HepG2 (cell line): Measurements from ENCODE around the gene PLBD2. TPM values are rescaled to one million over a fixed set of nuclear protein-coding genes. Genes with fewer than 3 reads are reported as not detected.
A peak's percentile ranks its signal among the peaks of the same experiment; 100 is the strongest.

Source experiments
- ATF7-NPFF ChIP-seq: sonication (generic); formaldehyde crosslinking; IDR thresholded peaks from 2 replicates; pipeline ENCODE4 v1.8.1; 2023; ENCODE audit warnings: mild to moderate bottlenecking, low read depth, missing genetic modification reagents, moderate library complexity
- BRD4 ChIP-seq: sonication (generic); formaldehyde crosslinking; IDR thresholded peaks from 2 replicates; pipeline ENCODE4 v1.4.0; 2020; ENCODE audit warnings: missing genetic modification reagents
- CBFB ChIP-seq: sonication (generic); formaldehyde crosslinking; IDR thresholded peaks from 2 replicates; pipeline ENCODE4 v1.4.0; 2020; ENCODE audit warnings: missing genetic modification reagents
- CEBPG ChIP-seq: IDR thresholded peaks from 2 replicates; pipeline ENCODE4 v1.6.1; 2016
- DRAP1 ChIP-seq: IDR thresholded peaks from 2 replicates; pipeline ENCODE4 v1.6.1; 2016; ENCODE audit warnings: missing genetic modification reagents, missing compliant biosample characterization
- ELF1 ChIP-seq: sonication (generic); formaldehyde crosslinking; IDR thresholded peaks from 2 replicates; pipeline ENCODE4 v1.4.0; 2020; ENCODE audit warnings: missing genetic modification reagents
- ETV6 ChIP-seq: sonication (generic); formaldehyde crosslinking; conservative IDR thresholded peaks from 2 replicates; pipeline ENCODE4 v1.4.0; 2020; ENCODE audit warnings: missing genetic modification reagents
- FOXA1 ChIP-seq, 2 experiments: fragments of 450-650 bp in 1 of 2; sonication (generic) in 1 of 2; formaldehyde crosslinking in 1 of 2; IDR thresholded peaks; 2 replicates each; pipeline versions ENCODE4 v1.4.0 to v1.6.1; 2016 to 2020; ENCODE audit warnings: missing genetic modification reagents in 1 of 2
- FOXA3 ChIP-seq: IDR thresholded peaks from 2 replicates; pipeline ENCODE4 v1.6.1; 2016; ENCODE audit warnings: missing genetic modification reagents, missing compliant biosample characterization
- GATAD1 ChIP-seq: IDR thresholded peaks from 2 replicates; pipeline ENCODE4 v1.6.1; 2016; ENCODE audit warnings: missing genetic modification reagents, missing compliant biosample characterization
- GTF2F1 ChIP-seq: fragments of 150-350 bp; IDR thresholded peaks from 2 replicates; pipeline ENCODE4 v1.6.1; 2014; ENCODE audit warnings: low read length
- IRX3 ChIP-seq: sonication (generic); formaldehyde crosslinking; IDR thresholded peaks from 2 replicates; pipeline ENCODE4 v1.8.1; 2023; ENCODE audit warnings: mild to moderate bottlenecking, low read depth, missing genetic modification reagents, borderline replicate concordance
- KDM2A ChIP-seq: sonication (generic); formaldehyde crosslinking; IDR thresholded peaks from 2 replicates; pipeline ENCODE4 v1.4.0; 2020; ENCODE audit warnings: low read depth, missing genetic modification reagents, borderline replicate concordance
- MEIS1 ChIP-seq: sonication (generic); formaldehyde crosslinking; IDR thresholded peaks from 2 replicates; pipeline ENCODE4 v1.9.0; 2021; ENCODE audit warnings: mild to moderate bottlenecking, missing genetic modification reagents, moderate library complexity, borderline replicate concordance
- MTA3 ChIP-seq: sonication (generic); formaldehyde crosslinking; IDR thresholded peaks from 2 replicates; pipeline ENCODE4 v1.4.0; 2020; ENCODE audit warnings: missing genetic modification reagents
- NFIC ChIP-seq: IDR thresholded peaks from 2 replicates; pipeline ENCODE4 v1.6.1; 2012; ENCODE audit warnings: mild to moderate bottlenecking, low read length, inconsistent platforms
- PCBP1 ChIP-seq: fragments of 200-400 bp; formaldehyde crosslinking; IDR thresholded peaks from 2 replicates; pipeline ENCODE4 v1.6.1; 2017; ENCODE audit warnings: mild to moderate bottlenecking, low read depth, low read length, borderline replicate concordance
- POLR2A ChIP-seq, 2 experiments: IDR thresholded peaks; 2 replicates each; pipeline ENCODE4 v1.6.1; 2011; ENCODE audit warnings: low read depth in 2 of 2, low read length in 2 of 2, mild to moderate bottlenecking in 1 of 2, moderate library complexity in 1 of 2; ENCODE audit not compliant: insufficient read depth in 1 of 2
- POLR2AphosphoS5 ChIP-seq: IDR thresholded peaks from 2 replicates; pipeline ENCODE4 v1.6.1; 2012; ENCODE audit warnings: low read depth, low read length
- SMAD3 ChIP-seq: sonication (generic); formaldehyde crosslinking; IDR thresholded peaks from 2 replicates; pipeline ENCODE4 v1.4.0; 2020; ENCODE audit warnings: missing genetic modification reagents
- SMC3 ChIP-seq: IDR thresholded peaks from 2 replicates; pipeline ENCODE4 v1.6.1; 2011; ENCODE audit warnings: low read length, improper control_type of control experiment
- SP4 ChIP-seq: sonication (generic); formaldehyde crosslinking; IDR thresholded peaks from 2 replicates; pipeline ENCODE4 v1.8.1; 2023; ENCODE audit warnings: mild to moderate bottlenecking, missing genetic modification reagents
- XBP1 ChIP-seq: sonication (generic); formaldehyde crosslinking; IDR thresholded peaks from 2 replicates; pipeline ENCODE4 v1.5.0; 2020; ENCODE audit warnings: missing genetic modification reagents
- ZBTB46 ChIP-seq: sonication (generic); formaldehyde crosslinking; IDR thresholded peaks from 2 replicates; pipeline ENCODE4 v1.4.0; 2020; ENCODE audit warnings: mild to moderate bottlenecking, missing genetic modification reagents, borderline replicate concordance
- ZNF143 ChIP-seq: sonication (generic); formaldehyde crosslinking; IDR thresholded peaks from 2 replicates; pipeline ENCODE4 v1.4.0; 2020; ENCODE audit warnings: missing genetic modification reagents
- ZNF18 ChIP-seq: sonication (generic); formaldehyde crosslinking; IDR thresholded peaks from 2 replicates; pipeline ENCODE4 v1.8.0; 2022; ENCODE audit warnings: mild to moderate bottlenecking, missing genetic modification reagents; ENCODE audit not compliant: insufficient replicate concordance
- ZNF296 ChIP-seq: sonication (generic); formaldehyde crosslinking; conservative IDR thresholded peaks from 2 replicates; pipeline ENCODE4 v1.5.0; 2020; ENCODE audit warnings: mild to moderate bottlenecking, missing genetic modification reagents
- ZNF530 ChIP-seq: sonication (generic); formaldehyde crosslinking; IDR thresholded peaks from 2 replicates; pipeline ENCODE4 v1.5.0; 2020; ENCODE audit warnings: low read depth, mild to moderate bottlenecking, missing genetic modification reagents
- ZNF557 ChIP-seq: sonication (generic); formaldehyde crosslinking; IDR thresholded peaks from 2 replicates; pipeline ENCODE4 v1.4.0; 2020; ENCODE audit warnings: missing genetic modification reagents
- ZSCAN12 ChIP-seq: sonication (generic); formaldehyde crosslinking; IDR thresholded peaks from 2 replicates; pipeline ENCODE4 v1.9.0; 2021; ENCODE audit warnings: mild to moderate bottlenecking, missing genetic modification reagents
- ZZZ3 ChIP-seq: sonication (generic); formaldehyde crosslinking; IDR thresholded peaks from 2 replicates; pipeline ENCODE4 v1.4.0; 2020; ENCODE audit warnings: missing genetic modification reagents, mild to moderate bottlenecking, borderline replicate concordance
- polyA plus RNA-seq, 8 experiments: library from polyadenylated mRNA; depleted of rRNA in 3 of 8; stranded (reverse) in 7 of 8; unstranded in 1 of 8; fragments of >200 nt; fragmentation: Illumina TruSeq in 4 of 8; extraction: Trizol in 4 of 8; gene quantifications; 2 replicates each; pipeline versions ENCODE4 v1.2.1 to v1.2.3, GENCODE V29; 2011 to 2016; ENCODE audit warnings: low read depth in 4 of 8, missing spikeins in 1 of 8, mixed read lengths in 1 of 8; ENCODE audit not compliant: insufficient read depth in 1 of 8
- total RNA-seq, 5 experiments: library from RNA; depleted of rRNA; stranded (reverse); fragments of >200 nt; fragmentation: Illumina TruSeq; extraction: Trizol; gene quantifications; 2 replicates each; pipeline ENCODE4 v1.2.3, GENCODE V29; 2016; ENCODE audit warnings: low read depth in 1 of 5

Gene PLBD2
- total and polyA plus RNA-seq, 2 of the 13 experiments (the other 11 are each of a cell fraction or from before 2014, with no cell fraction given), result 6.7 to 8.5 TPM

- TF ChIP-seq MEIS1 (CRISPR knock-in tag), result peak; percentile 46; the same call in 1 of the 2 replicates
- TF ChIP-seq POLR2A (IDR thresholded peaks at IDR 0.05; ENCODE audit: insufficient read depth in 1 of 2, low read depth in 2 of 2, low read length in 2 of 2), result peak; percentile 57 to 84; a peak in 3 of 4 replicates
- 0 out of 2 replicates have a peak, but pooled peaks have one; percentile 47 for TF ChIP-seq KDM2A
- no peak for TF ChIP-seq PCBP1
- no peak for TF ChIP-seq XBP1
- no peak for TF ChIP-seq ZNF296
- TF ChIP-seq ATF7-NPFF (CRISPR knock-in tag), result no peak
- TF ChIP-seq BRD4, result no peak
- TF ChIP-seq FOXA1 (IDR thresholded peaks at IDR 0.05), result no peak
- no peak for TF ChIP-seq FOXA1 (CRISPR knock-in tag; IDR thresholded peaks at IDR 0.05)
- TF ChIP-seq CBFB (CRISPR knock-in tag), result 0 out of 2 replicates have a peak, but pooled peaks have one; percentile 37
- TF ChIP-seq GTF2F1, result no peak
- TF ChIP-seq ZBTB46 (CRISPR knock-in tag), result no peak
- peak; percentile 89 for TF ChIP-seq SP4 (CRISPR knock-in tag)
- peak; percentile 49; the same call in 1 of the 2 replicates for TF ChIP-seq POLR2AphosphoS5
- TF ChIP-seq IRX3 (CRISPR knock-in tag), result 0 out of 2 replicates have a peak, but pooled peaks have one; percentile 55
- TF ChIP-seq GATAD1 (CRISPR knock-in tag), result peak; percentile 59
- no peak for TF ChIP-seq ZNF18 (CRISPR knock-in tag)
- no peak for TF ChIP-seq ZNF557 (CRISPR knock-in tag)
- no peak for TF ChIP-seq SMAD3 (CRISPR knock-in tag)
- peak; percentile 43; the same call in 1 of the 2 replicates for TF ChIP-seq DRAP1 (CRISPR knock-in tag)
- peak; percentile 72 for TF ChIP-seq ELF1 (CRISPR knock-in tag)
- 0 out of 2 replicates have a peak, but pooled peaks have one; percentile 51 for TF ChIP-seq ZZZ3 (CRISPR knock-in tag)
- TF ChIP-seq CEBPG, result no peak
- TF ChIP-seq MTA3 (CRISPR knock-in tag), result no peak
- TF ChIP-seq FOXA3 (CRISPR knock-in tag), result no peak
- TF ChIP-seq NFIC, result no peak
- no peak for TF ChIP-seq SMC3
- no peak for TF ChIP-seq ZNF530 (CRISPR knock-in tag)
- no peak for TF ChIP-seq ZSCAN12 (CRISPR knock-in tag)
- TF ChIP-seq ETV6 (CRISPR knock-in tag), result no peak
- no peak for TF ChIP-seq ZNF143
Observed at GRCh38 chr12:113358381-113359132, at the start of gene PLBD2 (continued).
